Measurements from ENCODE around the gene SMIM1. TPM values are rescaled to one million over a fixed set of nuclear protein-coding genes. Genes with fewer than 3 reads are reported as not detected.

Gene SMIM1
- total RNA-seq, 1 experiment from 2014 or later = 7.1 TPM

- no peak for TF ChIP-seq CTCF (IDR thresholded peaks at IDR 0.05; ENCODE audit: insufficient read depth in 1 of 2, low read depth in 1 of 2, low read length in 1 of 2, severe bottlenecking in 1 of 2, unreplicated experiment in 1 of 2)
- peak overlapping the region; percentile 35 for H3K27ac Mint-ChIP-seq (ENCODE audit: unreplicated experiment)
- no TSS peak for BruUV-seq (replicated peaks)
- POLR2A ChIA-PET = interaction anchor here (0.6 kb wide), 1 partner anchor 20 kb away, joined by 6 read pairs; no protein-coding TSS in a partner anchor
- Histone ChIP-seq H3K4me1 (no peaks in the 10 kb centered on the region), H3K27me3 (replicated peaks; ENCODE audit: control insufficient read depth, insufficient read depth, low read length) (no peaks in the 10 kb centered on the region), H3K36me3 (ENCODE audit: control insufficient read depth, insufficient read depth, low read length) (no peaks in the 10 kb centered on the region), H3K9me3 (no peaks in the 10 kb centered on the region), H3K4me3 (ENCODE audit: low read depth, low read length) (no peak overlapping the region)
- no peaks in the 10 kb centered on the region for H3K27me3 Mint-ChIP-seq (ENCODE audit: insufficient read depth, unreplicated experiment)
- H3K36me3 Mint-ChIP-seq (ENCODE audit: insufficient read depth, unreplicated experiment) = peaks cover 64% of the 10 kb centered on the region
- H3K9me3 Mint-ChIP-seq (ENCODE audit: unreplicated experiment) = no peaks in the 10 kb centered on the region
- CTCF ChIA-PET = no interaction called here
- intact Hi-C loops (cut with micrococcal nuclease; ENCODE audit: unreplicated experiment) = no loop called here
- no peak for DNase-seq
- no peak overlapping the region for H3K4me3 Mint-ChIP-seq (ENCODE audit: unreplicated experiment)
- no peaks in the 10 kb centered on the region for H3K4me1 Mint-ChIP-seq (ENCODE audit: low read depth, unreplicated experiment)
Observed at GRCh38 chr1:3787349-3787715, 14.8 kb downstream of the SMIM1 start.

GRCh38 chr1:3787745-3788605 is 15.4 kb downstream of the SMIM1 start:
- ChIA-PET CTCF (no interaction called here), POLR2A (interaction anchor here (0.6 kb wide), 1 partner anchor 21 kb away, joined by 6 read pairs; no protein-coding TSS in a partner anchor)
- Mint-ChIP-seq H3K9me3 (ENCODE audit: unreplicated experiment) (no peaks in the 10 kb centered on the region), H3K27ac (ENCODE audit: unreplicated experiment) (no peak overlapping the region), H3K27me3 (ENCODE audit: insufficient read depth, unreplicated experiment) (no peaks in the 10 kb centered on the region), H3K36me3 (ENCODE audit: insufficient read depth, unreplicated experiment) (peaks cover 64% of the 10 kb centered on the region), H3K4me3 (ENCODE audit: unreplicated experiment) (no peak overlapping the region), H3K4me1 (ENCODE audit: low read depth, unreplicated experiment) (no peaks in the 10 kb centered on the region)
- DNase-seq = no peak
- no peaks in the 10 kb centered on the region for H3K36me3 ChIP-seq (ENCODE audit: control insufficient read depth, insufficient read depth, low read length)
- no peak overlapping the region for H3K4me3 ChIP-seq (ENCODE audit: low read depth, low read length)
- no TSS peak for BruUV-seq (replicated peaks)
- no peak for TF ChIP-seq CTCF (IDR thresholded peaks at IDR 0.05; ENCODE audit: insufficient read depth in 1 of 2, low read depth in 1 of 2, low read length in 1 of 2, severe bottlenecking in 1 of 2, unreplicated experiment in 1 of 2)
- intact Hi-C loops (cut with micrococcal nuclease; ENCODE audit: unreplicated experiment) = no loop called here
- H3K4me1 ChIP-seq = no peaks in the 10 kb centered on the region
- H3K9me3 ChIP-seq = no peaks in the 10 kb centered on the region
- H3K27me3 ChIP-seq (replicated peaks; ENCODE audit: control insufficient read depth, insufficient read depth, low read length) = no peaks in the 10 kb centered on the region

GRCh38 chr1:3788756-3789420 is 16.3 kb downstream of the SMIM1 start:
- Histone ChIP-seq H3K36me3 (ENCODE audit: control insufficient read depth, insufficient read depth, low read length) (no peaks in the 10 kb centered on the region), H3K27me3 (replicated peaks; ENCODE audit: control insufficient read depth, insufficient read depth, low read length) (no peaks in the 10 kb centered on the region), H3K4me1 (no peaks in the 10 kb centered on the region), H3K9me3 (no peaks in the 10 kb centered on the region), H3K4me3 (ENCODE audit: low read depth, low read length) (no peak overlapping the region)
- Mint-ChIP-seq H3K4me1 (ENCODE audit: low read depth, unreplicated experiment) (no peaks in the 10 kb centered on the region), H3K27ac (ENCODE audit: unreplicated experiment) (no peak overlapping the region), H3K27me3 (ENCODE audit: insufficient read depth, unreplicated experiment) (no peaks in the 10 kb centered on the region), H3K9me3 (ENCODE audit: unreplicated experiment) (no peaks in the 10 kb centered on the region), H3K36me3 (ENCODE audit: insufficient read depth, unreplicated experiment) (peaks cover 56% of the 10 kb centered on the region), H3K4me3 (ENCODE audit: unreplicated experiment) (no peak overlapping the region)
- no TSS peak for BruUV-seq (replicated peaks)
- intact Hi-C loops (cut with micrococcal nuclease; ENCODE audit: unreplicated experiment) = no loop called here
- TF ChIP-seq CTCF (IDR thresholded peaks at IDR 0.05; ENCODE audit: insufficient read depth in 1 of 2, low read depth in 1 of 2, low read length in 1 of 2, severe bottlenecking in 1 of 2, unreplicated experiment in 1 of 2) = no peak
- CTCF ChIA-PET = no interaction called here
- POLR2A ChIA-PET = no interaction called here
- no peak for DNase-seq
